ENCODE results near the gene IPPK. TPM values are rescaled to one million over a fixed set of nuclear protein-coding genes. Genes with fewer than 3 reads are reported as not detected.

The IPPK gene
- total and polyA plus RNA-seq, 2 of the 8 experiments (the other 6 are each of a cell fraction or from before 2014, with no cell fraction given): 10.5 to 13.6 TPM

GRCh38 chr9:92655366-92655765, 14.6 kb downstream of the IPPK start:
- no peak overlapping the region for H3K9ac ChIP-seq (replicated peaks in 1 of 4; ENCODE audit: extremely low read depth in 1 of 4, low read depth in 3 of 4, low read length in 3 of 4)
- H3K79me1 ChIP-seq (ENCODE audit: low read depth, low read length): peaks cover 4% of the 10 kb centered on the region; the same call in 1 of the 2 replicates
- no peak overlapping the region for H3K27ac ChIP-seq (ENCODE audit: low read depth, low read length)
- peaks cover 0 to 10% (median 3%) of the 10 kb centered on the region in 4 experiments; a peak in 4 of 7 replicates for H3K4me1 ChIP-seq (replicated peaks in 1 of 4; ENCODE audit: control insufficient read depth in 3 of 4, insufficient read depth in 4 of 4, low read length in 3 of 4)
- H3K23me2 ChIP-seq (ENCODE audit: low read depth, low read length): no peaks in the 10 kb centered on the region
- no peaks in the 10 kb centered on the region for H3K27me3 ChIP-seq (replicated peaks in 1 of 4; ENCODE audit: control insufficient read depth in 3 of 4, extremely low read depth in 1 of 4, insufficient read depth in 3 of 4, low read length in 3 of 4)
- no peak for FAIRE-seq
- no peak overlapping the region for H3K18ac ChIP-seq (ENCODE audit: extremely low read depth, low read length)
- DNase-seq (ENCODE audit: low read depth in 1 of 2, low spot score in 2 of 2): no peak
- H3K9me3 ChIP-seq (ENCODE audit: insufficient read depth in 2 of 2, low read depth in 1 of 2, low read length in 1 of 2): no peaks in the 10 kb centered on the region
- H2AFZ ChIP-seq (ENCODE audit: low read length): no peak overlapping the region
- no peak overlapping the region for H2AK5ac ChIP-seq (ENCODE audit: low read depth, low read length)
- peaks cover 0 to 4% of the 10 kb centered on the region in 2 experiments; a peak in 1 of 4 replicates for H3K79me2 ChIP-seq (ENCODE audit: control insufficient read depth in 1 of 2, insufficient read depth in 2 of 2, low read length in 2 of 2)
- no peak overlapping the region for H2BK12ac ChIP-seq (ENCODE audit: low read depth, low read length)
- no peak overlapping the region for H4K5ac ChIP-seq (ENCODE audit: insufficient read length, low read depth, low read length)
- H3K23ac ChIP-seq (ENCODE audit: insufficient read length): no peak overlapping the region
- H2BK20ac ChIP-seq (ENCODE audit: low read length): no peak overlapping the region
- H3K14ac ChIP-seq (ENCODE audit: insufficient read length): no peak overlapping the region
- TF ChIP-seq RAD21 (IDR thresholded peaks at IDR 0.05 in 1 of 2, conservative IDR thresholded peaks at IDR 0.05 in 1 of 2; ENCODE audit: low read depth in 2 of 2, low read length in 2 of 2) (no peak), SIN3A (conservative IDR thresholded peaks at IDR 0.05 in 1 of 2, IDR thresholded peaks at IDR 0.05 in 1 of 2; ENCODE audit: low read depth in 1 of 2, low read length in 2 of 2) (no peak), GTF2F1 (IDR thresholded peaks at IDR 0.05; ENCODE audit: borderline replicate concordance, low read depth, low read length) (no peak)
- no peak overlapping the region for H2BK120ac ChIP-seq (replicated peaks; ENCODE audit: low read depth, low read length)
- no peak overlapping the region for H2BK15ac ChIP-seq (ENCODE audit: low read length)
- H3K4ac ChIP-seq (replicated peaks; ENCODE audit: insufficient read length, low read depth, low read length): no peak overlapping the region
- ChIA-PET POLR2A (ENCODE audit: partially characterized antibody) (no interaction called here), CTCF (ENCODE audit: partially characterized antibody) (interaction anchor here (0.7 to 1.1 kb wide), 3 partner anchors 17 to 390 kb away, joined by 3 read pairs; no protein-coding TSS in a partner anchor)
- H3K4me2 ChIP-seq (ENCODE audit: insufficient read depth in 1 of 2, low read depth in 2 of 2, low read length in 2 of 2): no peak overlapping the region
- no peak overlapping the region for H3K56ac ChIP-seq (replicated peaks; ENCODE audit: insufficient read length, low read depth, low read length)
- H3K4me3 ChIP-seq (ENCODE audit: extremely low read depth in 1 of 4, insufficient read depth in 2 of 4, low read depth in 3 of 4, low read length in 4 of 4): no peak overlapping the region
- peaks cover 2 to 9% of the 10 kb centered on the region in 2 experiments for H4K20me1 ChIP-seq (replicated peaks in 1 of 2; ENCODE audit: control insufficient read depth in 1 of 2, insufficient read depth in 2 of 2, low read length in 2 of 2)
- H2BK5ac ChIP-seq (ENCODE audit: low read depth, low read length): no peak overlapping the region
- no peak overlapping the region for H4K8ac ChIP-seq (ENCODE audit: extremely low read depth, insufficient read depth, low read length)
- peaks cover 0 to 9% (median 1%) of the 10 kb centered on the region in 4 experiments; a peak in 3 of 8 replicates for H3K36me3 ChIP-seq (ENCODE audit: control insufficient read depth in 2 of 4, insufficient read depth in 4 of 4, low read length in 3 of 4)
- 94% methylated on average over 7 of the region's 7 CpGs; no CpG with 5 or more reads in 1 of the 2 experiments for WGBS, 2 experiments (ENCODE audit: extremely low coverage in 1 of 2, insufficient coverage in 1 of 2, insufficient read length in 1 of 2, insufficient replicate concordance in 2 of 2, low coverage in 1 of 2, low lambda C conversion rate in 2 of 2, missing lambda C conversion rate in 1 of 2)
- no peak overlapping the region for H4K91ac ChIP-seq (replicated peaks; ENCODE audit: insufficient read length, low read length)

Data from H1 (cell line).